ENCODE measurements around the gene MYBBP1A. TPM values are rescaled to one million over a fixed set of nuclear protein-coding genes. Genes with fewer than 3 reads are reported as not detected.

The MYBBP1A gene
- total and polyA plus RNA-seq, 2 experiments from 2014 or later = 70.7 to 213 TPM

GRCh38 chr17:4533523-4534504 lies 21.4 kb downstream of the MYBBP1A start (continued):
- TF ChIP-seq, protein P1, sequence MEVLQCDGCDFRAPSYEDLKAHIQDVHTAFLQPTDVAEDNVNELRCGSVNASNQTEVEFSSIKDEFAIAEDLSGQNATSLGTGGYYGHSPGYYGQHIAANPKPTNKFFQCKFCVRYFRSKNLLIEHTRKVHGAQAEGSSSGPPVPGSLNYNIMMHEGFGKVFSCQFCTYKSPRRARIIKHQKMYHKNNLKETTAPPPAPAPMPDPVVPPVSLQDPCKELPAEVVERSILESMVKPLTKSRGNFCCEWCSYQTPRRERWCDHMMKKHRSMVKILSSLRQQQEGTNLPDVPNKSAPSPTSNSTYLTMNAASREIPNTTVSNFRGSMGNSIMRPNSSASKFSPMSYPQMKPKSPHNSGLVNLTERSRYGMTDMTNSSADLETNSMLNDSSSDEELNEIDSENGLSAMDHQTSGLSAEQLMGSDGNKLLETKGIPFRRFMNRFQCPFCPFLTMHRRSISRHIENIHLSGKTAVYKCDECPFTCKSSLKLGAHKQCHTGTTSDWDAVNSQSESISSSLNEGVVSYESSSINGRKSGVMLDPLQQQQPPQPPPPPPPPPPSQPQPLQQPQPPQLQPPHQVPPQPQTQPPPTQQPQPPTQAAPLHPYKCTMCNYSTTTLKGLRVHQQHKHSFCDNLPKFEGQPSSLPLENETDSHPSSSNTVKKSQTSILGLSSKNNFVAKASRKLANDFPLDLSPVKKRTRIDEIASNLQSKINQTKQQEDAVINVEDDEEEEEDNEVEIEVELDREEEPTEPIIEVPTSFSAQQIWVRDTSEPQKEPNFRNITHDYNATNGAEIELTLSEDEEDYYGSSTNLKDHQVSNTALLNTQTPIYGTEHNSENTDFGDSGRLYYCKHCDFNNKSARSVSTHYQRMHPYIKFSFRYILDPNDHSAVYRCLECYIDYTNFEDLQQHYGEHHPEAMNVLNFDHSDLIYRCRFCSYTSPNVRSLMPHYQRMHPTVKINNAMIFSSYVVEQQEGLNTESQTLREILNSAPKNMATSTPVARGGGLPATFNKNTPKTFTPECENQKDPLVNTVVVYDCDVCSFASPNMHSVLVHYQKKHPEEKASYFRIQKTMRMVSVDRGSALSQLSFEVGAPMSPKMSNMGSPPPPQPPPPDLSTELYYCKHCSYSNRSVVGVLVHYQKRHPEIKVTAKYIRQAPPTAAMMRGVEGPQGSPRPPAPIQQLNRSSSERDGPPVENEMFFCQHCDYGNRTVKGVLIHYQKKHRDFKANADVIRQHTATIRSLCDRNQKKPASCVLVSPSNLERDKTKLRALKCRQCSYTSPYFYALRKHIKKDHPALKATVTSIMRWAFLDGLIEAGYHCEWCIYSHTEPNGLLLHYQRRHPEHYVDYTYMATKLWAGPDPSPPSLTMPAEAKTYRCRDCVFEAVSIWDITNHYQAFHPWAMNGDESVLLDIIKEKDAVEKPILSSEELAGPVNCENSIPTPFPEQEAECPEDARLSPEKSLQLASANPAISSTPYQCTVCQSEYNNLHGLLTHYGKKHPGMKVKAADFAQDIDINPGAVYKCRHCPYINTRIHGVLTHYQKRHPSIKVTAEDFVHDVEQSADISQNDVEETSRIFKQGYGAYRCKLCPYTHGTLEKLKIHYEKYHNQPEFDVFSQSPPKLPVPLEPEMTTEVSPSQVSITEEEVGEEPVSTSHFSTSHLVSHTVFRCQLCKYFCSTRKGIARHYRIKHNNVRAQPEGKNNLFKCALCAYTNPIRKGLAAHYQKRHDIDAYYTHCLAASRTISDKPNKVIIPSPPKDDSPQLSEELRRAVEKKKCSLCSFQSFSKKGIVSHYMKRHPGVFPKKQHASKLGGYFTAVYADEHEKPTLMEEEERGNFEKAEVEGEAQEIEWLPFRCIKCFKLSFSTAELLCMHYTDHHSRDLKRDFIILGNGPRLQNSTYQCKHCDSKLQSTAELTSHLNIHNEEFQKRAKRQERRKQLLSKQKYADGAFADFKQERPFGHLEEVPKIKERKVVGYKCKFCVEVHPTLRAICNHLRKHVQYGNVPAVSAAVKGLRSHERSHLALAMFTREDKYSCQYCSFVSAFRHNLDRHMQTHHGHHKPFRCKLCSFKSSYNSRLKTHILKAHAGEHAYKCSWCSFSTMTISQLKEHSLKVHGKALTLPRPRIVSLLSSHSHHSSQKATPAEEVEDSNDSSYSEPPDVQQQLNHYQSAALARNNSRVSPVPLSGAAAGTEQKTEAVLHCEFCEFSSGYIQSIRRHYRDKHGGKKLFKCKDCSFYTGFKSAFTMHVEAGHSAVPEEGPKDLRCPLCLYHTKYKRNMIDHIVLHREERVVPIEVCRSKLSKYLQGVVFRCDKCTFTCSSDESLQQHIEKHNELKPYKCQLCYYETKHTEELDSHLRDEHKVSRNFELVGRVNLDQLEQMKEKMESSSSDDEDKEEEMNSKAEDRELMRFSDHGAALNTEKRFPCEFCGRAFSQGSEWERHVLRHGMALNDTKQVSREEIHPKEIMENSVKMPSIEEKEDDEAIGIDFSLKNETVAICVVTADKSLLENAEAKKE (CRISPR knock-in tag; IDR thresholded peaks at IDR 0.05) = no peak
- no peak for TF ChIP-seq NANOG (IDR thresholded peaks at IDR 0.05; ENCODE audit: borderline replicate concordance)
- TF ChIP-seq CTCF (conservative IDR thresholded peaks at IDR 0.05; ENCODE audit: low read depth in 2 of 2) = no peak

DNA sequence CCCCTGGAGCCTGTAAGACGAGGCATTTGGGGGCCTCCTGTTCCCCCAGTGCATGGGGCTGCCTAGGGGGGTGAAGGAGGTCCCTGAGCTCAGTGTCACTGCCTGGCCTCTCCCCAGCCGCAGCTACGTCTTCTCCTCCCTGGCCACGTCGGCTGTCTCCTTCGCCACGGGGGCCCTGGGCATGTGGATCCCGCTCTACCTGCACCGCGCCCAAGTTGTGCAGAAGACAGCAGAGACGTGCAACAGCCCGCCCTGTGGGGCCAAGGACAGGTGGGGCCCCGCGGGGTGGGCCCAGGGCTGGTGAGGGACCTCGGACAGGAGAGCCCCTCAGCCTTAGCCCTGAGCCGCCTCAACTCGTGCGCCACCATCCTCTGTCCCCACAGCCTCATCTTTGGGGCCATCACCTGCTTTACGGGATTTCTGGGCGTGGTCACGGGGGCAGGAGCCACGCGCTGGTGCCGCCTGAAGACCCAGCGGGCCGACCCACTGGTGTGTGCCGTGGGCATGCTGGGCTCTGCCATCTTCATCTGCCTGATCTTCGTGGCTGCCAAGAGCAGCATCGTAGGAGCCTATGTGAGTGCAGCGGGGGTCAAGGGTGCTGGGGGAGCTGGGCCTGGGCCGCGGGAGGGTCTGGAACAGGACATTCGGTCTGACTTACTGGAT lies 22.2 kb downstream of the MYBBP1A start:
- no peak for ATAC-seq
- Histone ChIP-seq H3K4me2 (no peak overlapping the region), H3K36me3 (ENCODE audit: insufficient read depth) (no peaks in the 10 kb centered on the region), H3K27me3 (ENCODE audit: insufficient read depth) (peaks cover 42% of the 10 kb centered on the region), H3K4me1 (ENCODE audit: insufficient read depth) (peaks cover 7% of the 10 kb centered on the region; the same call in 1 of the 2 replicates), H3K4me3 (no peak overlapping the region), H3K9me2 (ENCODE audit: insufficient read depth) (no peaks in the 10 kb centered on the region), H2AFZ (no peak overlapping the region), H4K20me1 (replicated peaks; ENCODE audit: insufficient read depth) (no peaks in the 10 kb centered on the region; the same call in 1 of the 2 replicates), H3K27ac (ENCODE audit: low read depth) (no peak overlapping the region), H3K79me2 (replicated peaks; ENCODE audit: insufficient read depth) (no peaks in the 10 kb centered on the region), H3F3A (replicated peaks; ENCODE audit: low read depth) (peaks cover 10% of the 10 kb centered on the region)
- Mint-ChIP-seq H3K27me3 (ENCODE audit: insufficient read depth, low read depth, poor library complexity) (peaks cover 70% of the 10 kb centered on the region), H3K27ac (no peak overlapping the region), H3K9me3 (no peaks in the 10 kb centered on the region; the same call in 2 of the 3 replicates), H3K36me3 (ENCODE audit: low read depth) (peaks cover 5% of the 10 kb centered on the region; the same call in 2 of the 3 replicates), H3K4me3 (no peak overlapping the region), H3K4me1 (peaks cover 18% of the 10 kb centered on the region)
- DNase-seq (ENCODE audit: low spot score) = no peak
- TF ChIP-seq, protein P2, sequence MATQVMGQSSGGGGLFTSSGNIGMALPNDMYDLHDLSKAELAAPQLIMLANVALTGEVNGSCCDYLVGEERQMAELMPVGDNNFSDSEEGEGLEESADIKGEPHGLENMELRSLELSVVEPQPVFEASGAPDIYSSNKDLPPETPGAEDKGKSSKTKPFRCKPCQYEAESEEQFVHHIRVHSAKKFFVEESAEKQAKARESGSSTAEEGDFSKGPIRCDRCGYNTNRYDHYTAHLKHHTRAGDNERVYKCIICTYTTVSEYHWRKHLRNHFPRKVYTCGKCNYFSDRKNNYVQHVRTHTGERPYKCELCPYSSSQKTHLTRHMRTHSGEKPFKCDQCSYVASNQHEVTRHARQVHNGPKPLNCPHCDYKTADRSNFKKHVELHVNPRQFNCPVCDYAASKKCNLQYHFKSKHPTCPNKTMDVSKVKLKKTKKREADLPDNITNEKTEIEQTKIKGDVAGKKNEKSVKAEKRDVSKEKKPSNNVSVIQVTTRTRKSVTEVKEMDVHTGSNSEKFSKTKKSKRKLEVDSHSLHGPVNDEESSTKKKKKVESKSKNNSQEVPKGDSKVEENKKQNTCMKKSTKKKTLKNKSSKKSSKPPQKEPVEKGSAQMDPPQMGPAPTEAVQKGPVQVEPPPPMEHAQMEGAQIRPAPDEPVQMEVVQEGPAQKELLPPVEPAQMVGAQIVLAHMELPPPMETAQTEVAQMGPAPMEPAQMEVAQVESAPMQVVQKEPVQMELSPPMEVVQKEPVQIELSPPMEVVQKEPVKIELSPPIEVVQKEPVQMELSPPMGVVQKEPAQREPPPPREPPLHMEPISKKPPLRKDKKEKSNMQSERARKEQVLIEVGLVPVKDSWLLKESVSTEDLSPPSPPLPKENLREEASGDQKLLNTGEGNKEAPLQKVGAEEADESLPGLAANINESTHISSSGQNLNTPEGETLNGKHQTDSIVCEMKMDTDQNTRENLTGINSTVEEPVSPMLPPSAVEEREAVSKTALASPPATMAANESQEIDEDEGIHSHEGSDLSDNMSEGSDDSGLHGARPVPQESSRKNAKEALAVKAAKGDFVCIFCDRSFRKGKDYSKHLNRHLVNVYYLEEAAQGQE (IDR thresholded peaks at IDR 0.05; ENCODE audit: unreplicated experiment) = no peak
- TF ChIP-seq ETS1 (IDR thresholded peaks at IDR 0.05) = no peak
- TF ChIP-seq JUNB (IDR thresholded peaks at IDR 0.05; ENCODE audit: unreplicated experiment) = no peak
